Activated naive CD4-positive, alpha-beta T cell (primary cell): Measurements from ENCODE around the gene PPL.
"Not testable (repeated sequence)": the region's sequence is repeated elsewhere in the genome, so short reads cannot be mapped to it uniquely, and the experiment has no call there.

Experiments used
- DNase-seq, 4 experiments: peaks; one replicate each; lab custom pipeline; 2025; lab: John Stamatoyannopoulos, UW

The PPL gene

GRCh38 chr16:4958510-4959438, 21.8 kb upstream of the PPL start:
- DNase-seq = no peak

GRCh38 chr16:4957720-4958509, 21.0 kb upstream of the PPL start, which contains the start of gene SEC14L5:
SEC14L5 (plus strand) TSS chr16:4958330; CDS start chr16:4959324, 994 bp downstream.
- DNase-seq = peak; percentile 68 to 85 (median 82)

GRCh38 chr16:4957420-4957719, 20.4 kb upstream of the PPL start:
- no peak for DNase-seq

GRCh38 chr16:4954714-4955113, 17.8 kb upstream of the PPL start:
- DNase-seq = no peak

GRCh38 chr16:4951583-4951982, 14.6 kb upstream of the PPL start:
- DNase-seq = not testable (repeated sequence)

- no peak for DNase-seq
Measured at GRCh38 chr16:4949986-4950385, 13.0 kb upstream of the PPL start.

- no peak for DNase-seq
Measured at GRCh38 chr16:4948903-4949766, 12.2 kb upstream of the PPL start.

- DNase-seq = no peak
Measured at GRCh38 chr16:4947722-4948503, 11.0 kb upstream of the PPL start.

- DNase-seq = no peak
Measured at GRCh38 chr16:4946917-4947316, 10.0 kb upstream of the PPL start.

- no peak for DNase-seq
Measured at GRCh38 chr16:4945560-4946502, 8.9 kb upstream of the PPL start.

GRCh38 chr16:4944333-4945281, 7.7 kb upstream of the PPL start:
- no peak for DNase-seq

- DNase-seq = no peak
Measured at GRCh38 chr16:4942481-4942880, 5.5 kb upstream of the PPL start.

GRCh38 chr16:4940719-4941118, 3.8 kb upstream of the PPL start:
- no peak for DNase-seq

GRCh38 chr16:4938683-4939030, 1.7 kb upstream of the PPL start:
- no peak for DNase-seq

- no peak for DNase-seq
Measured at GRCh38 chr16:4937782-4938682, 1.1 kb upstream of the PPL start.

GRCh38 chr16:4936181-4936990, 562 bp downstream of the PPL start:
- no peak for DNase-seq

GRCh38 chr16:4935241-4935855, 1.6 kb downstream of the PPL start:
- DNase-seq = no peak
